NCI-H2107 (cell line): ENCODE results near the gene EXOC7.
"Not testable (repeated sequence)": the region's sequence is repeated elsewhere in the genome, so short reads cannot be mapped to it uniquely, and the experiment has no call there.

Experiments
- DNase-seq: peaks from one replicate; lab custom pipeline; 2025; lab: John Stamatoyannopoulos, UW

The EXOC7 gene

DNA sequence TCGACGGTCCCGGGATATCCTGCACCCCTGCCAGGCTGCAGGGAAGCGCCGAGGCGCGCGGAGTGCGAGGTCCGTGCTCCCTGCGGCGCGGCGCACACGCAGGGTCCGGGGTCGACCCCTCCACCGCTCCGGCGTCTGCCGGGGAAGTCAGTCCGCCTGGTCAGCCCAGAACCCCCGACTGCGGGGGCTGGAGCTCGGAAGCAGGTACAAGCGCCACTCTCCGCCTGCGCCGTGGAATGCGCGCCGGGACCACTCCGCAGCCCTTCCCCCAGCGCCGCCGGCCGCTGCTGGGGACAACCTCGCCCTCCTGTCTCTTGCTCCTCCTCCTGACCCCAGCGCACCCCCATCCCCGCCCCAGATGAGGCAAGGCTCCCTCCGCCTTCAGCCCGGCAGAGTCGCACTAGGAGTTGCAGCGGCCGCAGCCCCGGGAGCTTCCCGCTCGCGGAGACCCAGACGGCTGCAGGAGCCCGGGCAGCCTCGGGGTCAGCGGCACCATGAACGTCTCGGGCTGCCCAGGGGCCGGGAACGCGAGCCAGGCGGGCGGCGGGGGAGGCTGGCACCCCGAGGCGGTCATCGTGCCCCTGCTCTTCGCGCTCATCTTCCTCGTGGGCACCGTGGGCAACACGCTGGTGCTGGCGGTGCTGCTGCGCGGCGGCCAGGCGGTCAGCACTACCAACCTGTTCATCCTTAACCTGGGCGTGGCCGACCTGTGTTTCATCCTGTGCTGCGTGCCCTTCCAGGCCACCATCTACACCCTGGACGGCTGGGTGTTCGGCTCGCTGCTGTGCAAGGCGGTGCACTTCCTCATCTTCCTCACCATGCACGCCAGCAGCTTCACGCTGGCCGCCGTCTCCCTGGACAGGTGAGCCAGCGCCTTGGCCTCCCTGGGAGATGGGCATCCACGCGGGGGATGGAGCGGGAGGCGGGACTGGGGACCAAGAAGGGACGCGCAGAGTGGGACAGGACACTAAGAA is 28.9 kb downstream of the EXOC7 start, which contains the start of gene GALR2:
TSS of gene GALR2 (plus strand) at position 392 of the 974 bp plus-strand sequence. CDS start at position 495, 103 bp downstream.
- no peak for DNase-seq

DNA sequence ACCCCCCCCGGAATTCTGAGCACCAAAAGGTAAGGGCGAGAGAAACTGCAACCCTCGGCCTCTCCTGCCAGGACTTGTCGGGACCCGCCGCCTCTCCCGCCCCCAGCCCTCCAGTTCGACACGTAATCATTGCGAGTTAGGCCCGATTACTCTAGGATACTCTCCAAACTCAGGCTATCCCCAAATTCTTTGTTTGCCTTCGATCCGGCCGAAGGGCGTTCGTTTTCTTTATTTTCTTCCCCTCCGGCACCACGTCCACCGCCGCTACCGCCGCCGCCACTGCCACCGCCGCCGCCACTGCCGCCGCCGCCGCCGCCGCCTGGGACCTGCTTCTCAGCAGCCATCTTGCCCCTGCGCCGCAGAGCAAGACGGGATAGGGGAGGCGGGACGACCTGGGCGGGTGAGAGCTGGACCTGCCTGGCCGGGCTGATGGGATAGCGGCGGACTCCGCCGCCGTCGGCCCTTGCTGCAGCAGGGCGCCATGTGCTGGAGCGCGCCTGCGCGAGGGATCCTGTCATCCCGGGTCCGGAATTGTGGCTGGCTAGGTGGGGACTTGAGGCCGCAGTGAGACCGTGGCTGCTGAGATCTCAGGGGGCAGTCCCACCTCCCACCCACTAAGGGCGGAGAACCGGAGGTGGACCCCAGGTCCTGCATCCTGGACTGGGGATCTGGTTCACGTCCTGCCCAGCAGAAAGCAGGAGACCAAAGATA is 31.3 kb downstream of the EXOC7 start, which contains the start of gene SRP68:
TSS of gene SRP68 (minus strand) at position 370 of the 711 bp plus-strand sequence. CDS start at position 344, 26 bp downstream.
- DNase-seq, result peak; percentile 66

DNA sequence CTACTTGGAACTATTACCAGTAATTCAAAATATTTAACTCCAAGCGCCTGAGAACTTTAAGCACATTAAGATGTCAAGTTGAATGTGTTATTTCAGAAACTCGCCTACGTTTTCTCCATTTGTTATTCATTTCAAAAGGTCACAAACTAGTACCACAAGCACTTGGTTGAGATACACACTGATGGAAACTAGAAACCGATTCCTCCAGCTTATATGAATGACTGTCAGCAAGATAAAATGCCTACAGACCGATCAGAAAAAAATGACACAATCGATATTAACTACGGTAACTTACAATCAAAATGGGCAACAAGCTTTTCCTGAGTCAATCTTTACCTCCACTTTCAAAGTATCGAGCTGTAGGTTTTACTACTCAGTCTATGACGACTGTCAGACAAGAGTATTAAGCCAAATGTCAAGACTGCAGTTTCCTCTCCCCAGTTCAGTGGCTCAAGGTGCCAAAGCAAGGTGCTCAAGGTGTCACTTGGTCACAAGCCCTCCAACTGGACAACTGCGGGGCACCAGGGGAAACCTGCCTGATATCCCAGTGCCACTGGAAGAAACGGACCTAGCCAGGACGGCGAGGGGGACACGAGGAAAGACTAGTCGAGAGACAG is 31.9 kb downstream of the EXOC7 start:
- no peak for DNase-seq

DNA sequence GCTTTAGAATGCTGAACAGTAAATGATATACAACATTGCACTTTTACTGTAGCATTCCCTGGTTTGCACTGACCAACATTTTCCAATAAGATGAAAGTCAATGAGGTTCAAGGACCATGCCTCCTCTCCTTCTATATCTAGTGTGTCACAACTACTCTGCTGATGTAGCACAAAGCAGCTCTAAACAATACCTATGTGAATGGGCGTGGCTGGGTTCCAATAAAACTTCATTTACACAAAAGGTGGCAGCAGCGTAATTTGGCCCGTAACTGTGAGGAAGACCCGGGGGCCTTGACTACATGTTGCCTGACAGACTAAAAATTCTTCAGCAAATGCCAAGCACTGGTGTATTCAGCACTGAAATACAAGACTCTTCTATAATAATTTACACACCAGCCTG is 37.8 kb downstream of the EXOC7 start:
- no peak for DNase-seq

DNA sequence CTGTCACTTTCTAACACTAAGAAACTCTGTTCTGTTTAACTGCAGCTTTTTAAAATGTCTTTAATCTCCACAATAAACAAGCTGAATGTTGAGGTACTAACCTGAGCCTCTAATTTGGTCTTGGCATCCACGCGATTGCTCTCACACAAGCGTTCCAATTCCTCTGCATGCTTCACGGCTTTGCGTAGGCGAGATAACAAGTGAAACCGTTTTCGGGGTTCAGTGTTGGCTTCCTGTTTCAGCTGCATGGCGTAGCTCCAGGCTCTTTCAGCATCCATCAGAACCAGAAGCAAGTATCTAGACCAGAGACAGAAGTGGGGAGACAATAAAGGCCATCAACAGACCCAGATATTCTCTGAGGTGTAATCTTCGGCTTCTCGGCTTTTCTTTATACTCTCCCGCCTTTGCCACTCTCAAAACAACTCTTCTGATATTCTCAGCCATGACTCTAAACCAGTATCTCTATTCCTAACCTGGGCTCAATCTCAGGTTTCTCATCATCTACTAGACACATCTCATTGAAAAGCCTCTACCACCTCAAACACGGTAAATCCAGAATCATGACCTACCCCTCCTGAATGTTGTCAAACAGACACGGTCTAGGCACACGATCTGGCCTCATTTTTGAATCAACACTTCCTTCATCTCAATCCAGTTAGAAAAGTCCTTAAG is 39.6 kb downstream of the EXOC7 start:
- DNase-seq, result no peak

DNA sequence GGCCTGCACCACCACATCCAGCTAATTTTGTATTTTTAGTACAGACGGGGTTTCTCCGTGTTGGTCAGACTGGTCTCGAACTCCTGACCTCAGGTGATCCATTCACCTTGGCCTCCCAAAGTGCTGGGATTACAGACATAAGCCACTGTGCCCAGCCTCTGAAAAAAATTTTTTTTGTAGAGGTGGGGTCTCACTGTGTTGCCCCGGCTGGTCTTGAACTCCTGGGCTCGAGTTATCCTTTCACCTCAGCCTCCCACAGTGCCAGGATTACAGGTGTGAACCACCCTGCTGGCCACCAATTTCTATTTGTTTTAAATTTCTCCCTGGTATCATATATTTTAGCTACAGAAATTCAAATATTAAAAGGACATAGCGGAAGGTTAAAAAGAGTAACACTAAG is 45.3 kb downstream of the EXOC7 start:
- DNase-seq, result not testable (repeated sequence)

DNA sequence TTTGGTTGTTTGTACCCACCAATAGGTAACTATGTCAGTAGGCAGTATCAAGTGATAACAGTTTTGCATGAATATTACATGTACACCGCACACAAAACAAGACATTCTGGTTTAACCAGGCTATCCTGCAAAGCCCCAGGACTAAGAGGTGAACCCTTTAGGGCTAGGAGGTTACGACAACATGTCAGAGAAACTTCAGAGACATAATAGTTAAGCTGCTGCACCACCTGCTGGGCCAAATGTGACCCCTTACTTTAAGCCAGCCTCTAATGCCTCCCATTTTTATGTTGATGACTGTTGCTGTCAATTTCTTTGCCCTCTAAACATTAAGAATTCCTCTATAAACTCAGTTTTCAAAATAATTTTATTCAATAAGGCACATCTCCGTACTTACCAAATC is 46.7 kb downstream of the EXOC7 start:
- no peak for DNase-seq

DNA sequence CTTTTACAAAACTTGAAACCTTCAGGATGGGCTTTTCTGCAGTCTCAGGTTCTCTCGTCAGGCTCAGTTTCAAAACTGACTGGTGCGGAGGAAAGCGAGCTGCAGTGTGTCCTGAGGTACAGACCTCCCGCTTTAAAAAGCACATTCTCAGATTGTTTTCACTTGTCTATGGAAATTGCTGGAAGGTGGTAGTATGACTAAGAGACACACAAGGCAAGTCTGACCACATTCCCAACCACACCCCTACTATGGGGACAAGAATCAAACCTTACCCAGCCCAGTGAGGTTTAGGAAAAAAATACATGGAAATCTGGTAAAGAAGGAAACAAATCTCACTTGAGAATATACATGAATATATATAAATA is 49.5 kb downstream of the EXOC7 start:
- DNase-seq, result no peak

DNA sequence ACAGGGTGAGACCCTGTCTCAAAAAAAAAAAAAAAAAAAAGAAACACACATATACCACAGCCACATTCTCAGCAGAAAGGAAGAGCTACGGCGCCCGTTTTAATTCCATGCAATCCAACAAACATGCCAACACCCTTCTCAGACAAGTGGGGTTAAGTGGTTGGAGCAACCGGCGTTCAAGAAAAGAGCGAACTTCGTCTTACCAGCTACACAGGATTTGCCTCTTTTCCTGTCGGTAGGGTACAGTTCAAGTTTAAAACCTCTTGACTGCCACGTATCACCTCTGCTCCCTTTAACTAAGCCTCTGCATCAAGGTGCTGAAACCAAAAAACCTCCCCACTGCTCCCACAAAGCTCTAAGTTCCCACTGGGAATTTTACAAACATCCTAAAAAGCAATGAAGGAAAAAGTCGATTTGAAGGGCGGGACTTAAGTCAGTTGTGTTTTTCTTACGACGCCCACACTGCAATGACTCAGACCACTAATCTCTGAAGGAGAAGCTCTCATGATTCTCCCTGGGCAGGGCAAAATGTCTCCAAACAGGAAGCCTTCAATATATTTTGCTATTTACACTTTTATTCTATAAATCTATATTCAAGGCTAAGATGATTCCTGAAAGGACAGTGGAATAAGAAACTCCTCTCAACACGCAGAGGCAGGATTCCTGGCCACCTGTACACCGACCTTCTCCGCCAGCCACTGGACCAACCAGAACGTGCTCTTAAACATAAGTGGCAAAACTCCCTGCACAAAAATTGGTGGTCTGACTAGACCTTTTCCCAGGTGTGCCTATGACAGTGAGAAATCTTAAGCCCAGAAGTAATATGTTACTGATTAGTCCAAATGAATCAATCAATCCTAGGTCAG is 50.1 kb downstream of the EXOC7 start:
- no peak for DNase-seq

DNA sequence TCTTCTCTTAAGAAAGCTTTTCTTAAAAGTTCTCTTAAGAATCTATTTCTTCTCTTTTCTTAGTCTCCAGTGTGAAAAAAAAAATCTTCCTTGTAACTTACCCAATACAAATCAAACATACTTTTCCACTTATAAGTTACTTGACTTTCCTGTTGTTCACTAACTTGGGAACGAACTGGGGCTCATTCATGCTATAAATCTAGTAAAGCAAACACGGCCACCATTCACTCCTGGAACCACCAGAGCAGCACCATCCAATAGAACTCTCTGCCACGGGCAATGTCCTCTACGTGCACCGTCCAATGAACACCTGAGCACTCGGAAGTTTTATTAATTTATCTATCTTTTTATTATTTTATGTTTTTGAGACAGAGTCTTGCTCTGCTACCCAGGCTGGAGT is 52.0 kb downstream of the EXOC7 start:
- DNase-seq, result no peak

DNA sequence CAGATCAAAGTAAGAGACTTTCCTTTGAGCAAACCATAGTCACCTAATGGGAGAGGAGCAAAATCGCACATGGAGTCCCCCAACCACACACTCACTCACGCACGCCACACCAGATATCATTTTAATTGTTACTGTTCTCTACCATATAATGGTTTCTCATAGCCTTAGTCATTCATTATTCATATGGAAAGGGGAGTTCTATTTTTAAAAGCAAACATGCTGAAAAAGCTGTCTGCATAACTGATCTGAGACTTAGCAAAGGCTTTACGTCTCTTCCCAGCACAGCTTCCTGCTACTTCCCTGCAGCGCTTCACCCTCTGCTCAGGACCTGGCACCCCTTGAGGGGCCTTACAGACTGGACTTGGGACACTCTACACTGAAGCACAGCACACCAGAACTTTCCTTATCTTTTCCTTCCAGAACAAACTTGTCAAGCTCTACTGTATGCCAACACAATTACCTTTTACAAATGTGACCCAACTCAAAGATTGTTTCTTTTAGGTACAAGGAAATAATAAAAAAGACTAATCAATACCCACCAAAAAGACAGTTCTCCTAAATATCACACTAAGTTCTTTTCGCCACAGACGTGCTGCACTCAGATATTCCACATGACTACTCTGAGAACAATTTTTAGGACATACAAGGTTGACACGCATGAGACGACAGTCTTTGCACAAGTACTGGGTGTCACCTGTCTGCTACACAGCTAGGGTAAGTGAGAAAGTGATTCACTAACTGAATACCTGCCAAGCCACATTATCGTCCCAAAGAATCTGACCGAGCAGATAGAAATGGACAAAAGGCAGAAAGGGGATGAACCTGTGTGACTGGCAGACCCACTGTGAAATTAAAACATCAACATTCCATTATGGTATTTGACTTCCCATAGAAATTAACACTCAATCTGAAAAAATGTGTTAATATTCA is 52.8 kb downstream of the EXOC7 start:
- no peak for DNase-seq

DNA sequence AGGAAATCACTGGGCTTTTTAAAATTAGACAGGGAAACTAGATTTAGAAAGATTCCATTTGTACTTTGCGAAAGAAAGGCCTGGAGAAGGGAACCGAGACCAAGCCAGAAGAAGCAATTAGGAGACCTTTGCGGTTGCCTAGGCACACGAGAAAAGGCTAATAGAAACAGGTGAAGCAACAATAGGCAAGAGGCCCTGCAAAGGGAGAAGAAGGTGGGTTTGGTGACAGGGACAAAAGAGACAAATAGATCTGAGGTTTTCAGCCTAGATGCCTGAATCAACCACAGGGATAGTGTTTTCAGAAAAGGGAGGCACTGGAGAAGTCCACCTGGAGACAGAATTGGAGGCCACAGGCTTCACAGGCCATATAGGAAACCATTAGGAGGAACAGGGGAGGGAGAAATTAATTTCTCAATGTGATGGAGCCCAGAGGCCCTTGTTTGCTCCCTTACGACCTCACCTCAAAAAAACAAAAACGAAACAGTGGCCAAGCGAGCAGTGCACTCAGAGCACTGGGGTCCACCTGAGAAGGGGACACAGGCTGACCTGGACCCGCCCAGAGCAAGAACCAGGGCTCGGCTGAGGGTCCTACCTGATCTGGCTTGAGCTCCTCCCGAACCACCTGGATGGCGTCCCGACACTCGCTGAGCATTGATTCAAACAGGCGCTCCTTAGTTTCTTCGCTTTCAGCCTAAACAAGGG is 53.6 kb downstream of the EXOC7 start:
- peak; percentile 48 for DNase-seq

DNA sequence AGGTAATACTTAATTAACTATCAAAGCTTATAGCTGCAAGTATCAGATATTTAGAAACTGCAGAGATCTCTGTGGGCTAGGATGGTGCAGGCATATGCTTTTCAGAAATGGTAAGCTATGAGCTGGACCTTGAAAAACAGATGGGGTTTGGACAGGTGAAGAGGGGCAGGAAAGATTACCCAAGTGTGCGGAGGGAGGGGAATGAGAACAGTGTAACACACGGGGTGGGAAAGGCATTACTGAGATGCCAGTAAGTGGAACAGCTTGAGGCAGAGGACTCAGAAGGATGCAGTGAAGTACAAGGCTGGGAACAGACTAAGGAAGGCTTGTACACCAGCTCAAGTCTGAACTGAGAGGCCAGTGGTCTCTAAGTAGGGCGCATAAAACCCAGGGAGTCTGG is 54.3 kb downstream of the EXOC7 start:
- no peak for DNase-seq

DNA sequence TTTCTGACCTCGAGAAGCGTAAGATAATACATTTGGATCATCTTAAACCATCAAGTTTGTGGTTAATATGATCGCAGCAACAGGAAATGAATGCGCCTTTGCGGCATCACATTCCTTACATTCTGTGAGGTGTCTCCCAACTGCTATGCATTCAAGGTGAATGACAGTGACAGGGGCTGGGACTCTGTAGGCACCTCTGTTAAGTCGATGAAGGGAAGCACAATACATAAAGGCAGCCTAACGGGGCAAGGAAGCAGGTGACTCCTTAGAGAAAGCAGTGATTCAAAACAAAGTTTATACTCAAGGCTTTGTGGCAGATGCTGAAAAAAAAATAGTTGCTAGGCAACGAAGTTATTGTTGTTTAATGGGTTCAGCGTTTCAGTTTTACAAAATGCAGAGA is 54.9 kb downstream of the EXOC7 start:
- no peak for DNase-seq

DNA sequence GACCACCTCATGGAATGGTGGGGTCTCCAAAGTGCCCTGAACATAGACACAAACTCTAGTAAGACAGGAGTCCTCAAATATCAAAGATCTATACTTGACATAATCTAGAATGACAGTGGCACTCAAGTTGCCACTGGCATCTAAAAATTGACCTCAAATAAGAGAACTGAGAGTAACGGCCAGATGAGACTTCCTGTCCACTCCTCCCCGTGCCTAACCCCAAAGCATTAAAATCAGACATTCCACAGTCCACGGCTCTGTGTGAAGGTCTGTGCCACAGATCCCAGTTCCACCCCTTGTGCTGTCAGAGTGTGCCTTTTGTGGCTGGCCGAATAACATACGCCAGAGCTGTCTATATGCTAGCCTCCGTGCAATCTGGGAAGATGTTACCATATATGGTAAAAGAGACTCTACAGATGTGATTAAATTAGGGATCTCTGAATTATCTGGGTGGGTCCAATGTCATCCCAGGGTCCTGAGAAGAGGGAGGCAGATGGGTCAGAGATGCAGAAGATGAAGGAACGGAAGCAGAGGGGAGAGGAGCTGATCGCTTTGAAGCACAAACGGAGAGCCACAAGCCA is 55.5 kb downstream of the EXOC7 start:
- no peak for DNase-seq

DNA sequence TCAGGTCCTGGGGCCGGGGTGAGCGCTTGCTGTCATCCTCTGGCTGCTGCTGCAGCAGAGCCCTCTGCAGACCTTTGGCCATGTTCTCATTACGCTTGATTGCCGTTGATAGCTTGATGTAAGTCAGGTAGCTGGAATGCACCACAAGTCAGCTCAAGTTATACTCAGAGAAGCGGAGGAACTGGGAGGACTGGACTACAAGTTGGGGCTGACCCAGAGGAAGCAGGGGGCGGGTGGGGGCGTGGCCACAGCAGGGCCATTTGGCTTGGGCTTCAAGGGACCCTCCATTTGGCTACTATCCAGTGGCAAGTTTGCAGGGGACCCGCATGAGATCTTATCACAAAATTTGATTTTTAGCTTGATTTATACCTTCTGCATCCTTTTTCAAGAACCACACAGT is 57.5 kb downstream of the EXOC7 start:
- DNase-seq, result no peak

DNA sequence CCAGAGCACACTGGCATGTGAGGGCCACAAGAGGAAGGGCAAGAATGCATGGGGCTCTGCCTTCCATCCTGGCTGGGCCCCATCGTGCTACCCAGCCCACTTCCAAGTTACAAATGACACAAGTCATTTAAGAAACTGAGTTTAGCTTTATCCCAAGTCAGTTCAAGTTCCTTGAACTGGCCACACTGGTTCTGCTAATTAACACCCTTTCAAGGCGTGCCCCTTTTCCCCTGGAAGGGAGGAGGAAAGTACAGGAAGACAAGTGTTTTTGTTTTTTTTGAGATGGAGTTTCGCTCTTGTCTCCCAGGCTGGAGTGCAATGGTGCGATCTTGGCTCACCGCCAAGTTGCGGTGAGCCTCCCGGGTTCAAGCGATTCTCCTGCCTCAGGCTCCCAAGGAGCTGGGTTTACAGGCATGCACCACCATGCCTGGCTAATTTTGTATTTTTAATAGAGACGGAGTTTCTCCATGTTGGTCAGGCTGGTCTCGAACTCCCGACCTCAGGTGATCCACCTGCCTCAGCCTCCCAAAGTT is 59.0 kb downstream of the EXOC7 start:
- not testable (repeated sequence) for DNase-seq

DNA sequence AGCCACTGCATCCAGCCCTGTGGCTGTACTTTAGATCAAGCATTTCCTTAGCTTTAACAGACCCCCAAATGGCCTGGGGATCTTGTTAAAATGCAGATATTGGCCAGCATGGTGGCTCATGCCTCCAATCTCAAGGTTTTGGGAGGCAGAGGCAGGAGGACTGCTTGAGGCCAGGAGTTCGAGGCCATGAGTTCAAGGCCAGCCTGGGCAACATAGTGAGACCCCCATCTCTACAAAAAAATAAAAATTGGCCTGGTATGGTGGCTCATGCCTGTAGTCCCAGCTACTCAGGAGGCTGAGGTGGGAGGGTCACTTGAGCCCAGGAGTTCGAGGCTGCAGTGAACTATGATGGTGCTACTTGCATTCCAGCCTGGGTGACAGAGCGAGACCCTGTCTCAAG is 60.7 kb downstream of the EXOC7 start:
- not testable (repeated sequence) for DNase-seq

DNA sequence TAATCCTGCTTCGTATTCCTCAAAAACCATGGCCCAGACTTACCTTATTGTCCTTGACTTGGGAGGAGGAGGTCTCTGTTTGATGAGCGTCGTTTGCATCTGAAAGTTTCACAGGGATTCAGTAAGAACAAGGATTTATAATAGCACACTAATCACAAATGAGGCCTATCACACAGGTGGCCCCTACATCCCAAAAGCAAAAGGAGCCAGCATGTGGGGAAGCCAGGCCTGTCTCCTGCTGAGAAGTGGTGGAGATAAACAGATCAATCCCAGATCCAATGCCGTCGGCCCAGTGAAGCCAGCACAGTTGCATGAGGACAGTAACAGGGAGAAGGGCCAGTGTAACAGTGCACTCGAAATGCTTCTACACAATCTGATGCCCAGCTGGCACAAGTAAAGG is 63.2 kb downstream of the EXOC7 start:
- no peak for DNase-seq
